ENCODE results near the gene FAM219B. TPM values are rescaled to one million over a fixed set of nuclear protein-coding genes. Genes with fewer than 3 reads are reported as not detected.
A peak's percentile ranks its signal among the peaks of the same experiment; 100 is the strongest.

The FAM219B gene
- total RNA-seq, 1 donor from 2014 or later = 90.4 TPM

DNA sequence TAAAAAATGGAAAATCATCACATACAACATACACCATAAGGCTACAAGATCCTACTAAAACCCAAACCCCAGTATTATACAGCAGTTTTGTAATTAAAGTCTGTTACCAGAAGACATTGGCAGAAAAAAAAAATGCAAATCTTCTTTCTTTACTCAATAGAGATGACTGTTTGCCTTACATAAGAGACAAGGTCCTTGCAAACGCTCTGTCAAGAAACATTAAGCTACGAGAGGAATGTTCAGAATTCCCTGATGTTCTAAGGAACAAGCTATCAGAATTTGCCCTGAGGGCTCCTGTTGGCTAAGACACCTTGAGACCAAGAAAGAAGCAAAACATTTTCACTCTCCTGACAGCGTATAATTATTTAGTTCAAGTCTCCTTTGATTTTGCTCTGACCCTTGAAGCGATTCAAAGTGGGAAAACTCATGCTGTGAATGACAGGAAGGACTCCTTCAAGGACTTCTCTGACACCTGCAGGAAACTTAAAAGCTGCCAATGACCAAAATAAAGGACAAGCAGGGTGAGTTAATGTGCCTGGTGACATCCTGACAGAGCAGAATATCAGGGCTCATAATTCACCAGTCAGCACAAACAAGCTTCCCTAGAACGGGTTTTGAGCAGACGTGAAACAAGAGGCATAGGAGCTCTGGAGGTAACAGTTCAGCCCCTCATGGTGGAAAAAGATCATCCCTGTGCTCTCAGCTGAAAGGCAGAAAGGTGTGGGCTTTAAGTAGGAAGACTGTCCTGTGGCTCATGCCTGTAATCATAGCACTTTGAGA, 36.0 kb downstream of the FAM219B start:
- CTCF ChIA-PET = interaction anchor here (0.6 to 2.6 kb wide), 10 partner anchors 12 to 235 kb away, joined by 3 to 18 read pairs (median 4); partner anchors contain the start of genes MPI and ULK3
- no peaks in the 10 kb centered on the region for H3K9me3 Mint-ChIP-seq
- no peak for TF ChIP-seq CTCF (IDR thresholded peaks at IDR 0.05)
- ATAC-seq (ENCODE audit: low read depth) (no peak), DNase-seq (no peak)
- H3K4me1 Mint-ChIP-seq = peaks cover 76% of the 10 kb centered on the region
- H3K4me3 Mint-ChIP-seq = peak overlapping the region; percentile 82
- POLR2A ChIA-PET = interaction anchor here (0.7 to 3.8 kb wide), 13 partner anchors 10 to 90 kb away, joined by 3 to 35 read pairs (median 7); partner anchors contain the start of genes COX5A, FAM219B, MPI and ULK3
- no peaks in the 10 kb centered on the region for H3K27me3 Mint-ChIP-seq
- H3K36me3 Mint-ChIP-seq (ENCODE audit: low read depth) = peaks cover 48% of the 10 kb centered on the region
- peak overlapping the region; percentile 92 for H3K27ac Mint-ChIP-seq
- intact Hi-C loops (cut with micrococcal nuclease) = loop anchor here (1.0 kb wide), 1 partner anchor 13 kb away; no protein-coding TSS in a partner anchor

GRCh38 chr15:74869726-74870407, 36.8 kb downstream of the FAM219B start:
- POLR2A ChIA-PET = interaction anchor here (0.6 to 3.8 kb wide), 20 partner anchors 9 to 173 kb away, joined by 3 to 35 read pairs (median 5); partner anchors contain the start of genes COX5A, FAM219B, MPI and ULK3
- CTCF ChIA-PET = interaction anchor here (0.6 to 2.6 kb wide), 10 partner anchors 12 to 234 kb away, joined by 3 to 18 read pairs (median 3); partner anchors contain the start of genes MPI and ULK3
- Mint-ChIP-seq H3K36me3 (ENCODE audit: low read depth) (peaks cover 50% of the 10 kb centered on the region), H3K27me3 (no peaks in the 10 kb centered on the region), H3K9me3 (no peaks in the 10 kb centered on the region), H3K27ac (peak overlapping the region; percentile 92), H3K4me1 (peaks cover 82% of the 10 kb centered on the region), H3K4me3 (peak overlapping the region; percentile 82)
- DNase-seq (no peak), ATAC-seq (ENCODE audit: low read depth) (peak; percentile 26)
- TF ChIP-seq CTCF (IDR thresholded peaks at IDR 0.05) = no peak
- intact Hi-C loops (cut with micrococcal nuclease) = loop anchor here (1.0 kb wide), 1 partner anchor 13 kb away; no protein-coding TSS in a partner anchor

DNA sequence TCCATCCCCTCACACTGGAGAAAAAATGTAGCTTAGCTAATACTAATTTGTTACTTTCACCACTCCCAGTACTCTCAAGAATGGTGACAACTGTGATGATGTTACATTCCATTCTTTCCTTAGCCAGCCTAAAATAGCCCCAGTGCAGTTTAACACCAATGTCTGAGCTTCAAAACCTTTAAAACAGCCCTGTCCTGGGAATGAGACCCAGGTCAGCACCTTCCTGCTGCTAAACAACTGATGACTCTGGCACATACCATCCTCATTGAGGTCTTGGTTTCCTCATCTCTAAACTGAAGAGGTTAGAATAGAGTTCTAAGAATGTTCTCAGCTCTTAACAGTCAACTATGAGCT, 37.3 kb downstream of the FAM219B start:
- no peaks in the 10 kb centered on the region for H3K27me3 Mint-ChIP-seq
- no peak for TF ChIP-seq CTCF (IDR thresholded peaks at IDR 0.05)
- no peaks in the 10 kb centered on the region for H3K9me3 Mint-ChIP-seq
- peak overlapping the region; percentile 82 for H3K4me3 Mint-ChIP-seq
- H3K4me1 Mint-ChIP-seq = peaks cover 85% of the 10 kb centered on the region
- peak overlapping the region; percentile 92 for H3K27ac Mint-ChIP-seq
- intact Hi-C loops (cut with micrococcal nuclease) = no loop called here
- no peak for ATAC-seq (ENCODE audit: low read depth)
- ChIA-PET CTCF (interaction anchor here (0.6 to 2.6 kb wide), 6 partner anchors 21 to 83 kb away, joined by 3 to 18 read pairs (median 3); partner anchors contain the start of genes MPI and ULK3), POLR2A (interaction anchor here (0.6 to 3.8 kb wide), 16 partner anchors 12 to 173 kb away, joined by 3 to 35 read pairs (median 6); partner anchors contain the start of genes FAM219B, MPI and ULK3)
- peaks cover 54% of the 10 kb centered on the region for H3K36me3 Mint-ChIP-seq (ENCODE audit: low read depth)
- no peak for DNase-seq

- peak overlapping the region; percentile 60 for H3K27ac Mint-ChIP-seq
- peaks cover 86% of the 10 kb centered on the region for H3K4me1 Mint-ChIP-seq
- no peak for TF ChIP-seq CTCF (IDR thresholded peaks at IDR 0.05)
- DNase-seq (no peak), ATAC-seq (ENCODE audit: low read depth) (no peak)
- ChIA-PET CTCF (interaction anchor here (1.9 kb wide), 1 partner anchor 34 kb away, joined by 8 read pairs; no protein-coding TSS in a partner anchor), POLR2A (interaction anchor here (3.2 to 3.8 kb wide), 2 partner anchors 10 to 38 kb away, joined by 17 to 35 read pairs; partner anchors contain the start of gene FAM219B)
- peaks cover 58% of the 10 kb centered on the region for H3K36me3 Mint-ChIP-seq (ENCODE audit: low read depth)
- intact Hi-C loops (cut with micrococcal nuclease) = no loop called here
- no peaks in the 10 kb centered on the region for H3K27me3 Mint-ChIP-seq
- no peaks in the 10 kb centered on the region for H3K9me3 Mint-ChIP-seq
- peak overlapping the region; percentile 12 for H3K4me3 Mint-ChIP-seq
Observed at GRCh38 chr15:74868059-74868458, 38.6 kb downstream of the FAM219B start.

Data from activated B cell treated with CpG ODN at 0.5 μM for 24 hours (primary cell).